ENCODE measurements around the gene ATAD5.

DNA sequence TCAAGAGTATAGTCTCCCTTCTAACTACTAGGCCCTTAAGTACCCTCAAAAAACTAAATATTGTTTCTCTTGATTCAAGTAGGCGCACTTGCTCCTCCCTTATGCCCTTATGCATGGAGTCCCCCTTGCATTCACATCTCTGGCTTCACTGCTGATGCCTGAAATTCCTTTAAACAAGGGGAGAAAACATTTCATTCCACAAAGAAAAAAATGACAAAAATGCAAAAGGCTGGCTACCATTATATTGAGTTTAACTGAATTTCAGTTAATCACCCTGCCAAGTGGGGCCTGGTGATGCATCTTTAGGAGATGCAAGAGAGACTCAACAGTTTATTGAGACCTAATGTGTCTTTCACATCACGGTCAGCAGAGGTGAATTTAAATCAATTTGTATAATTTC lies 42.8 kb upstream of the ATAD5 start:
- TF ChIP-seq, protein P1, sequence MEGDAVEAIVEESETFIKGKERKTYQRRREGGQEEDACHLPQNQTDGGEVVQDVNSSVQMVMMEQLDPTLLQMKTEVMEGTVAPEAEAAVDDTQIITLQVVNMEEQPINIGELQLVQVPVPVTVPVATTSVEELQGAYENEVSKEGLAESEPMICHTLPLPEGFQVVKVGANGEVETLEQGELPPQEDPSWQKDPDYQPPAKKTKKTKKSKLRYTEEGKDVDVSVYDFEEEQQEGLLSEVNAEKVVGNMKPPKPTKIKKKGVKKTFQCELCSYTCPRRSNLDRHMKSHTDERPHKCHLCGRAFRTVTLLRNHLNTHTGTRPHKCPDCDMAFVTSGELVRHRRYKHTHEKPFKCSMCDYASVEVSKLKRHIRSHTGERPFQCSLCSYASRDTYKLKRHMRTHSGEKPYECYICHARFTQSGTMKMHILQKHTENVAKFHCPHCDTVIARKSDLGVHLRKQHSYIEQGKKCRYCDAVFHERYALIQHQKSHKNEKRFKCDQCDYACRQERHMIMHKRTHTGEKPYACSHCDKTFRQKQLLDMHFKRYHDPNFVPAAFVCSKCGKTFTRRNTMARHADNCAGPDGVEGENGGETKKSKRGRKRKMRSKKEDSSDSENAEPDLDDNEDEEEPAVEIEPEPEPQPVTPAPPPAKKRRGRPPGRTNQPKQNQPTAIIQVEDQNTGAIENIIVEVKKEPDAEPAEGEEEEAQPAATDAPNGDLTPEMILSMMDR (conservative IDR thresholded peaks at IDR 0.05; ENCODE audit: low read depth, low read length) = no peak
- no peak for TF ChIP-seq EZH2phosphoT487 (IDR thresholded peaks at IDR 0.05; ENCODE audit: borderline replicate concordance, low read length)
- TF ChIP-seq EZH2 (IDR thresholded peaks at IDR 0.05; ENCODE audit: low read length, unreplicated experiment) = no peak
